ENCODE measurements around the gene ZNF512B.

GRCh38 chr20:63968928-63969760, 586 bp downstream of the ZNF512B start:
- TF ChIP-seq CTCF (IDR thresholded peaks at IDR 0.05) (no peak), POLR2A (IDR thresholded peaks at IDR 0.05) (no peak)
